Epidermal melanocyte (primary cell): ENCODE data around the gene KDM1B.
A peak's percentile ranks its signal among the peaks of the same experiment; 100 is the strongest.

Experiments used
- DNase-seq: peaks from one replicate; pipeline ENCODE4 v3.0.0; 2011; ENCODE audit warnings: low spot score; ENCODE audit not compliant: insufficient read length

The KDM1B gene

DNA sequence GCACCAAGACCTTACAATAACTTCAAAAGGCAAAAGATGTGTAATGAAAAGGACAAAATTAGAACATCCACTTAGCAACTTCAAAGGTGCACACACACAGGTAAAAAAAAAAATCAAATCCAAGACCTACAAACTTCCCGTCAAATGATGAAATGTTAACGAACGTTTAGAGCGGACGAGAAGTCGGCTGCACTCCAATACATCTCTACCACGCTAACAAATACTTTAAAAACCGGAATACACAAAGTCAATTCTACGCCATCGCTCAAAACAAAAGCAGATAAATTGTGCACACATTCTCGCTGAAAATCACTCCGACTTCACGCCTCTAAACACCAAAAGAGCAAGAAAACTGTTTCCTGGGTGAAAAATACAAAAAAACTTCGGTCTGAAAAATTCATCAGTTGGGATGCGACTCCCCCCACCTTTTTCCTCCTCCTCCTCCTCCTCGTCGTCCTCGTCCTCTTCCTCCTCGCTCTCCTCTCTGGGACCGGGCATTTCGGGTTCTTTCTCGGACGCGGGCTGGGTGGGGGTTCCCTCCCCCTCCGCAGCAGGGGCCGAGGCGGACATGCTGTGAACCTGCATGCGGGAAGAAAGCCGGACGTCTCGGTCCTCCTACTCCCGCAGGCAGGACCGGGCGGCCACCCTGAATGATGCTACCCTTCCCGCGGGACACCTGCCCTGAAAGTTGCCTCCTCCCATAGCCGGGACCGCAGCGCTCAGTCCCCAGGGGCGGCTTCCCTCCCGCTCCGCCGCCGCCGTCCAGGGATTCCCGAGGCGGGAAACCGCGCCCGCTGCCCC, 108.4 kb downstream of the KDM1B start:
- DNase-seq: no peak

- peak; percentile 80 for DNase-seq
These were observed 109.1 kb downstream of the KDM1B start, which contains the start of gene DEK for GRCh38 chr6:18264219-18264922. Gene DEK, minus strand, starts transcription at chr6:18264530. Its CDS starts 543 bp downstream, at chr6:18263987.

GRCh38 chr6:18264923-18265377, 109.7 kb downstream of the KDM1B start:
- DNase-seq: no peak

DNA sequence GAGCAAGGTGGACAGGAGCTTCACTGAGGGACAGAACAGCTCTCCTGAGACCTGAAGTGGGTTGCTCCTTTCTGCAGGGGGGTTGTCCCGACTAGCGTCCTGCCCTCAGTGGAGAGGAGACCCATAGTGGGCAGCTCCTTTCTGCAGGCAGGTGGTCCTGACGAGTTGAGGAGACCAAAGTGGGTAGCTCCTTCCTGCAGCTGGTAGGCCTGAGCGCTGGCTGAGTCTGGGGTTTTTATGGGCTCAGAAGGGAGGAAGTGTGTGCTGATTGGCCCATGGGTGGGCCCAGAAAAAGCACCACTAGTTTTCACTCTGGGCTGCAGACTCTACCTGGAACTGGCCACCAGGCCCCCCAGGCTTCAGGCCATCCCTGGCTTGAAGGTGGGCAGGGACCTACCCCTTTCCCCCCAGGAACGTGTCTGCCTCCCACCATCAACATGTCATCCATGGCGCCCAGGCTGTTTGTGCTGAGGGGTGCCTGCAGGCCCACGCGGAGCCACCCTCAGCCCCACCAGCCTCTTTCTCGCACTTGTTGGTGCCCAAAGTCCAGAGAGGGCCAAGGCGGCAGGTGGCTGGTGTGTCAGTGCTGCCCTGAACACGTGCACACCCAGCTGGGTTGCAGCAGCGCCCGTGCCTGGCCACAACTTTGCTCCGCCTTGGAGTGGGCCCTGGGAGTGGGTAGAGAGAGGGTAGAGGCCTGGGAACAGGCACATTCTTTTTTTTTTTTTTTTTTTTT, 110.7 kb downstream of the KDM1B start:
- DNase-seq: no peak

- DNase-seq: no peak
These were observed 111.3 kb downstream of the KDM1B start for GRCh38 chr6:18266523-18266912.

DNA sequence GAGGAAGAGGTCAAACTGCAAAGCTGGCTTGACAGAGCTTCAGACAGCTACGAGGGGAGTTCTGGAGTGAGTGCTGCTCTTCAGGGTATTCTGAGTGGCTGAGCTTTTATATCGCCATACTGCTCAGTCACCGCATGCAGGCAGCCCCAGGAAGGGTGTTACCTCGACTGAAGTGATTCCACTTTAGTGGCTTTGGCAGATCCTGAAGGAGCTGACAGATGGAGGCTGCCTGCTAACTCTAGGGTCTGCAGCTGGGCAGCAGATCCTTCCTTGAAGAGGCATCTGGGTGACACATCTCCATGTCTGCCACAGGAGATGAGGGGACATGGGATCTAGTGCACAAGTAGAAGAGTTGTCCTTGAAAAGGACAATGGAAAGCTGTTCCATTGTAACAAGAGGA, 112.8 kb downstream of the KDM1B start:
- no peak for DNase-seq

GRCh38 chr6:18269253-18269652, 114.0 kb downstream of the KDM1B start:
- no peak for DNase-seq

- no peak for DNase-seq
These were observed 114.5 kb downstream of the KDM1B start for GRCh38 chr6:18269717-18270116.

DNA sequence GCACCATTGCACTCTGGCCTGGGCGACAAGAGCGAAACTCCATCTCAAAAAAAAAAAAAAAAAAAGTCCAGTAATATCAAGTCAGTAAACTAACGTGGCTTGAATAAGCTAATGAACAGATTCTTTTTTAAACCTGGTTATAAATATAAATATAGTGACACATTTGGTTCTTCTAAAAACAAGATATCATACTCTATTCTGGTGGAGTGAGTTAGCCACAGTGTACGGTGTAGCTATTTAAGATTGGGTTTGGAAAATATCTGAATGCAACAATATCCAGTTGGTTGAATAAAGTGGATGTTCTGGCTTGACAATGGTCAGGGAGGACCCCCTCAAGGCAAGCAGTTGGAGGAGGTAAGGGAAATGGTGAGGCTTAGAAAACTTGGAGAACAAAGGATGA, 115.0 kb downstream of the KDM1B start:
- no peak for DNase-seq
